Activated CD4-positive, alpha-beta T cell treated with anti-CD3 and anti-CD28 coated beads, Interleukin-2, amount 10 ng/mL, durations not matched to agents 7 days and 5 days (primary cell): ENCODE measurements around the gene ZNF710. TPM values are rescaled to one million over a fixed set of nuclear protein-coding genes. Genes with fewer than 3 reads are reported as not detected.
A peak's percentile ranks its signal among the peaks of the same experiment; 100 is the strongest.
"Not testable (repeated sequence)": the region's sequence is repeated elsewhere in the genome, so short reads cannot be mapped to it uniquely, and the experiment has no call there.

Experiments used
- CTCF ChIA-PET: fragments of 350-600 bp; sonication (Branson Sonifier 250); formaldehyde crosslinking; loops from one replicate; lab custom pipeline; 2021; ENCODE audit warnings: antibody characterized with exemption; lab: Charles Lee
- POLR2A ChIA-PET: fragments of 350-600 bp; sonication (Branson Sonifier 250); formaldehyde crosslinking; loops from one replicate; lab custom pipeline; 2021; ENCODE audit warnings: antibody characterized with exemption; lab: Charles Lee
- DNase-seq: peaks from one replicate; pipeline ENCODE4 v3.0.0-alpha.2; 2020
- H3K27ac Mint-ChIP-seq: one replicate; pipeline ENCODE4 v1.8.0; 2021; ENCODE audit warnings: mild to moderate bottlenecking, moderate library complexity, mixed read lengths
- H3K27me3 Mint-ChIP-seq: one replicate; pipeline ENCODE4 v1.8.0; 2021; ENCODE audit warnings: mixed read lengths
- H3K36me3 Mint-ChIP-seq: one replicate; pipeline ENCODE4 v1.8.0; 2021; ENCODE audit warnings: low read depth, mixed read lengths
- H3K4me1 Mint-ChIP-seq: one replicate; pipeline ENCODE4 v1.8.0; 2021; ENCODE audit warnings: mixed read lengths
- H3K4me3 Mint-ChIP-seq: one replicate; pipeline ENCODE4 v1.8.0; 2021; ENCODE audit warnings: mild to moderate bottlenecking, moderate library complexity, mixed read lengths
- H3K9me3 Mint-ChIP-seq: one replicate; pipeline ENCODE4 v1.8.0; 2021; ENCODE audit warnings: mixed read lengths
- total RNA-seq, 2 experiments: library from RNA; stranded (reverse); gene quantifications; one replicate each; pipeline ENCODE4 v1.2.3, GENCODE V29; 2021

The ZNF710 gene
- total RNA-seq, 2 experiments from 2014 or later: 24.4 to 26.6 TPM

DNA sequence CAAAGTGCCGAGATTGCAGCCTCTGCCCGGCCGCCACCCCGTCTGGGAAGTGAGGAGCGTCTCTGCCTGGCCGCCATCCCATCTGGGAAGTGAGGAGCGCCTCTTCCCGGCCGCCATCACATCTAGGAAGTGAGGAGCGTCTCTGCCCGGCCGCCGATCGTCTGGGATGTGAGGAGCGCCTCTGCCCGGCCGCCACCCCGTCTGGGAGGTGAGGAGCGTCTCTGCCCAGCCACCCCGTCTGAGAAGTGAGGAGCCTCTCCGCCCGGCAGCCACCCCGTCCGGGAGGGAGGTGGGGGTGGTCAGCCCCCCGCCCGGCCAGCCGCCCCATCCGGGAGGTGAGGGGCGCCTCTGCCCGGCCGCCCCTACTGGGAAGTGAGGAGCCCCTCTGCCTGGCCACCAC is 23.3 kb upstream of the ZNF710 start:
- CTCF ChIA-PET: interaction anchor here (0.7 kb wide), 1 partner anchor 79 kb away, joined by 3 read pairs; no protein-coding TSS in a partner anchor
- H3K36me3 Mint-ChIP-seq, H3K9me3 Mint-ChIP-seq, POLR2A ChIA-PET, H3K27ac Mint-ChIP-seq, H3K4me3 Mint-ChIP-seq, H3K4me1 Mint-ChIP-seq, DNase-seq, H3K27me3 Mint-ChIP-seq: not testable (repeated sequence)

DNA sequence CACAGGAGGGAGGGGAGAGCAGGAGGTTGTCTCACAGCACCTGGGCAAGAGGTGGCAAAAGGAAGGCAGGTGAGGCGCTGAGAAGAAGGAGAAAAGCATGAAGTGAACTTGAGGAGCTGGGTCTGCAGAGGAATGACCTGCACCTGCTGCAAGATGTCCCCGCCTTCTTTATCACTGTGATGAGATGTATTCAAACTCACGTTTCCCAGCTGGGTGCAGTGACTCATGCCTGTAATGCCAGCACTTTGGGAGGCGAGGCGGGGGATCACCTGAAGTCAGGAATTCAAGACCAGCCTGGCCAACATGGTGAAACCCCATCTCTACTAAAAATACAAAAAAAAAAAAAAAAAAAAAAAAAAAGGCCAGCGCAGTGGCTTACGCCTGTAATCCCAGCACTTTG is 22.2 kb upstream of the ZNF710 start:
- no peak overlapping the region for H3K27ac Mint-ChIP-seq
- CTCF ChIA-PET: interaction anchor here (0.6 kb wide), 2 partner anchors 352 to 1024 kb away, joined by 3 read pairs; no protein-coding TSS in a partner anchor
- POLR2A ChIA-PET: no interaction called here

DNA sequence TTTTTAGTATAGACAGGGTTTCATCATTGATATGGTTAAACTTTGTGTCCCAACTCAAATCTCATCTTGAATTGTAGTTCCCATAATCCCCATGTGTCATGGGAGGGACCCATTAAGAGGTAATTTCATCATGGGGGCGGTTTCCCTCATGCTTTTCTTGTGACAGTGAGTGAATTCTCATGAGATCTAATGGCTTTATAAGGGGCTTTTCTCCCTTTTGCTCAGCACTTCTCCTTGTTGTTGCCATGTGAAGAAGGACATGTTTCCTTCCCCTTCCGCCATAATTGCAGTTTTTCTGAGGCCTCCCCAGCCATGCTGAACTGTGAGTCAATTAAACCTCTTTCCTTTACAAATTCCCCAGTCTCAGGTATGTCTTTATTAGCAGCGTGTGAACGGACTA is 20.2 kb upstream of the ZNF710 start:
- no peak overlapping the region for H3K27ac Mint-ChIP-seq
- no peak overlapping the region for H3K4me3 Mint-ChIP-seq
- peaks cover 9% of the 10 kb centered on the region for H3K9me3 Mint-ChIP-seq
- H3K4me1 Mint-ChIP-seq: peaks cover 6% of the 10 kb centered on the region
- ChIA-PET POLR2A (no interaction called here), CTCF (interaction anchor here (1.2 kb wide), 1 partner anchor 160 kb away, joined by 3 read pairs; no protein-coding TSS in a partner anchor)
- no peaks in the 10 kb centered on the region for H3K36me3 Mint-ChIP-seq
- peaks cover 16% of the 10 kb centered on the region for H3K27me3 Mint-ChIP-seq
- no peak for DNase-seq

More for the DNA sequence above, 22.2 kb upstream of the ZNF710 start:
- Mint-ChIP-seq H3K9me3 (peaks cover 3% of the 10 kb centered on the region), H3K4me1 (peaks cover 7% of the 10 kb centered on the region), H3K36me3 (no peaks in the 10 kb centered on the region), H3K4me3 (no peak overlapping the region), H3K27me3 (peaks cover 14% of the 10 kb centered on the region)
- no peak for DNase-seq

DNA sequence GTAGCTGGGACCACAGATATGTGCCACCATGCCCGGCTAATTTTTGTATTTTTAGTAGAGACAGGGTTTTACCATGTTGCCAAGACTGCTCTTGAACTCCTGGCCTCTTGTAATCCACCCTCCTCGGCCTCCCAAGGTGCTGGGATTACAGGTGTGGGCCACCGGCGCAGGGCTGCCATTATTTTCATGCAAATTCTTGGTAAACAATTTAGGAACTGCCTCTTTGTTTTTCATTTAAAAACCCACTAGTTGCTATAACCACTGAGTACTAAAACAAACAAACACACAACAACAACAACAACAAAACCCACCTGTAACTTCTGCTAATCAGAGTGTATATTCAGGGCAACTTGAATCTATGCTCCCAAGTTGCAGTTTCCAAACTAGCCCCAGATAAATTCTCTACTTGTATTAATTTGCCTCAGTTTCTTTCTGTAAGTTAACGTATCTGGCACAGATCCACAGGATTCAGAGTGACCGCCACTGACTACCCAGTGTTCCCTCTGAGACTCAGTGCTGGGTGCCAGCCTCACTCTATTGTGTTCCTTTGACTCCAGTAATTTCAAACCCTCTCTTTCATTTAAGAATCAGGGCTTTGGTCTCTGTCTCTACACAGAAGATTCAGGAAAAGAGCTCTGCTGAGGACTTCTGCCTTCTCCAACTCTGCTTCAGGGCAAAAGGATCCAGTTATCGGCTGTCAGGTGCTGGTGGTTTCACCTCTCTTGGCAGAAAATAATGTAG is 18.6 kb upstream of the ZNF710 start:
- ChIA-PET POLR2A (no interaction called here), CTCF (interaction anchor here (1.0 to 1.3 kb wide), 2 partner anchors 11 to 20 kb away, joined by 3 read pairs; no protein-coding TSS in a partner anchor)
- Mint-ChIP-seq H3K4me1 (no peaks in the 10 kb centered on the region), H3K27ac (no peak overlapping the region), H3K4me3 (no peak overlapping the region), H3K36me3 (no peaks in the 10 kb centered on the region), H3K9me3 (peaks cover 6% of the 10 kb centered on the region), H3K27me3 (peaks cover 16% of the 10 kb centered on the region)
- no peak for DNase-seq

DNA sequence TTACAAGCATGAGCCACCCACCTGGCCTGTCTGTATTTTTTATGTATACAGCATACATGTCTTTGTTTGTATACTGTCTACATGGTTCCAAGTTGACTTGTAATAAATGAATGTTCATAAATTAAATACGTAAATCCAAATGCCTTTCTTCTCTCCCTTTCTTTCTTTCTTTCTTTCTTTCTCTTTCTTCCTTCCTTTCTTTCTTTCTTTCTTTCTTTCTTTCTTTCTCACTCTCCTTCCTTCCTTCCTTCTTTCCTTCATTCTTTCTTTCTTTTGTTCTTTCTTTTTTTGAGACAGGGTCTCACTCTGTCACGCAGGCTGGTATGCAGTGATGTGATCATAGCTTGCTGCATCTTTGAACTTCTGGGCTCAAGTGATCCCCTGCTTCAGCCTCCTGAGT is 17.1 kb upstream of the ZNF710 start:
- ChIA-PET CTCF (interaction anchor here (0.7 to 1.7 kb wide), 5 partner anchors 9 to 953 kb away, joined by 3 to 5 read pairs (median 3); no protein-coding TSS in a partner anchor), POLR2A (no interaction called here)
- no peak overlapping the region for H3K4me3 Mint-ChIP-seq
- peaks cover 15% of the 10 kb centered on the region for H3K27me3 Mint-ChIP-seq
- H3K4me1 Mint-ChIP-seq: no peaks in the 10 kb centered on the region
- no peak for DNase-seq
- no peaks in the 10 kb centered on the region for H3K36me3 Mint-ChIP-seq
- peaks cover 6% of the 10 kb centered on the region for H3K9me3 Mint-ChIP-seq
- no peak overlapping the region for H3K27ac Mint-ChIP-seq

DNA sequence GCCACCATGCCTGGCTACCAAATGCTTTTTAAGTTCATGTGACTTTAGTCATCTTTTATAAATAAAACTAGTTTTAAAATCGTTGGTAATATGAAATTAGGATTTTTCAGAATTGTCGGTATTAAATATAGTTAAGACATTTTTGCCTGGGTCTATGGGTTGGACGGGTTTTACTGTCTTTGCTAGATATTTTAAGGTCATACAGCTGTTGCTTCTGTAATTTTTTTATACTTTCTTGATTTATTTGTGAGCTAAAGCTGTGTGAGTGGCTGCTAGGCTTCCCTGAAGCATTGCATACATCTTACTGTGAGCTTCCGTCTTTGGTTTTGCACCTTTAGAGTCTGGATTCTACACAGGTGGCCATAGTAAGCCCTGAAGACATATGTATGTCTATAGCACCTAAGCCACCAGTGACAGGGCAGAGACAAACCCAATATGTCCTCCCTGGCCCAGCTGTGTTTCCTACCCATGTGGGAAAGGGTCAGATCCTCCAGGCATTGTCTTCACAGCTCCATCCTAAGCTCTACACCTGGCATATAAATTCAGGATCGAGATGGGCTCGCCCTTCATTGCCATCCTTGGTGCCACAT is 16.6 kb upstream of the ZNF710 start:
- ChIA-PET CTCF (interaction anchor here (0.8 to 1.7 kb wide), 4 partner anchors 9 to 124 kb away, joined by 3 to 5 read pairs (median 3); no protein-coding TSS in a partner anchor), POLR2A (no interaction called here)
- no peak overlapping the region for H3K27ac Mint-ChIP-seq
- H3K9me3 Mint-ChIP-seq: peaks cover 6% of the 10 kb centered on the region
- no peak overlapping the region for H3K4me3 Mint-ChIP-seq
- H3K4me1 Mint-ChIP-seq: no peaks in the 10 kb centered on the region
- H3K27me3 Mint-ChIP-seq: peaks cover 15% of the 10 kb centered on the region
- no peaks in the 10 kb centered on the region for H3K36me3 Mint-ChIP-seq
- no peak for DNase-seq

DNA sequence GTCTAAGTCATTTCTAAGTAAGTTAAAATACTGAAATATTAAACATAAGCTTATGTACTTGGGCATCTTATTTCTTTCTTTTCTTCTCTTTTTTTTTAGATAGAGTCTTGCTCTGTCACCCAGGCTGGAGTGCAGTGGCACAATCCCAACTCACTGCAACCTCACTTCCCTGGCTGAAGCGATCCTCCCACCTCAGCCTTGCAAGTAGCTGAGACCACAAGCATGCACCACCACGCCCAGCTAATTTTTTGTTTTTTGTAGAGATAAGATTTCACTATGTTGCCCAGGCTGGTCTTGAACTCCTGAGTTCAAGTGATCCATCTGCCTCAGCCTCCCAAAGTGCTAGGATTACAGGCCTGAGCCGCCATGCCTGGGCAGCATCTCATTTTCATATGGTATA is 16.0 kb upstream of the ZNF710 start:
- Mint-ChIP-seq H3K27me3 (peaks cover 15% of the 10 kb centered on the region), H3K4me3 (no peak overlapping the region), H3K27ac (no peak overlapping the region), H3K4me1 (no peaks in the 10 kb centered on the region), H3K36me3 (no peaks in the 10 kb centered on the region), H3K9me3 (peaks cover 6% of the 10 kb centered on the region)
- no peak for DNase-seq
- ChIA-PET CTCF (interaction anchor here (1.4 kb wide), 1 partner anchor 10 kb away, joined by 3 read pairs; no protein-coding TSS in a partner anchor), POLR2A (no interaction called here)

DNA sequence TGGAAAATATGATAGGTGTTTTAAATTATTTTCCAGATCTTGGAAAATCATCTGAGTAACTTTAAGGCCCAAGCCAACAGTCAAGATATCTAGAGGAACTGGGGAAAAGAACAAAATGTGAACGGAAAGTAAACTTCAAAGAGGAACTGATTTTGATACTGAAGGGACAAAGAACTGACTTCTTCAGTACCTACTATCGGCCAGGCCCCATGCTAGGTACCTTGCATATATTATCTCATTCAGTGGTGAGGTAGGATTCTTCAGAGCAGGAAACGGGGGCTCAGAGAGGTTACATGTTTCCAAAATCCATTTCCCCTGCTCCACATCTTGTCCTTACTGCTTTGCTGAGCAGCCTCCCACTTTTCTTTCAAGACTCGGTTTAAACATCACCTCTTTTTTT is 9.8 kb upstream of the ZNF710 start:
- H3K4me1 Mint-ChIP-seq: peaks cover 2% of the 10 kb centered on the region

DNA sequence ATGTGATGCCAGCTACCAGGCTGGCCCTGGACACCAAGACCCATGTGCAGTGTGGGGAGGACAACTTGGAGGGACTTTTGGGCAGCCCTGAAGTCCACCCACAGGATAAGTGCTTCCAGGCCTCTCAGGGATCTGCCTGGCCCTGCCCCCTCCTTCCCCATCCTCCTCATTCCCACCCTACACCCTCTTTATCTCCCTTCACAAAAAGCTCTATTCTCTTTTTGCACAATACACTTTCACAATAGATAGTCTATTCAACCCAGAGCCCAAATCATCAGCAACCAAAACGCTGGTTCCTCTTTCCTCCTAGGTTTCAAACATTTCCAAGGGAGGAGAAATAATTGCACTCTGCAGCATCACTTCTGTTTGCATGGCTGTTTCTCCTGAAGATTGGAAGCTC is 7.8 kb upstream of the ZNF710 start:
- peaks cover 8% of the 10 kb centered on the region for H3K27me3 Mint-ChIP-seq
- POLR2A ChIA-PET: no interaction called here
- CTCF ChIA-PET: no interaction called here
- H3K27ac Mint-ChIP-seq: no peak overlapping the region
- H3K4me1 Mint-ChIP-seq: peaks cover 2% of the 10 kb centered on the region
- no peak for DNase-seq
- H3K4me3 Mint-ChIP-seq: no peak overlapping the region
- H3K36me3 Mint-ChIP-seq: no peaks in the 10 kb centered on the region
- H3K9me3 Mint-ChIP-seq: no peaks in the 10 kb centered on the region

More for the DNA sequence above, 9.8 kb upstream of the ZNF710 start:
- Mint-ChIP-seq H3K27ac (no peak overlapping the region), H3K36me3 (no peaks in the 10 kb centered on the region), H3K4me3 (no peak overlapping the region), H3K27me3 (peaks cover 5% of the 10 kb centered on the region), H3K9me3 (no peaks in the 10 kb centered on the region)
- DNase-seq: no peak
- ChIA-PET CTCF (interaction anchor here (1.5 kb wide), 1 partner anchor 13 kb away, joined by 3 read pairs; no protein-coding TSS in a partner anchor), POLR2A (no interaction called here)

DNA sequence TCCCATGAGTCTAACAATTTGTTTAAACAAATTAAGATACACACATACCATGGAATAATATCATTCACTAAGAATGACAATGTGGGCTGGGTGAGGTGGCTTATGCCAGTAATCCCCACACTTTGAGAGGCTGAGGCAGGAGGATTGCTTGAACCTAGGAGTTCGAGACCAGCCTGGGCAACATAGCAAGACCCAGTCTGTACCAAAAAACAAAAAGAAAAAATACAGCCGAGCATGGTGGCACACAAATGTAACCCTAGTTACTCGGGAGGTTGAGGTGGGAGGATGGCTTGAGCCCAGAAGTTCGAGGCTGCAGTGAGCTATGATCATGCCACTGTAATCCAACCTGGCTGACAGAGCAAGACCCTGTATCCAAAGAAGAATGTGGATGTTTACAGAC is 4.0 kb upstream of the ZNF710 start:
- Mint-ChIP-seq H3K4me1 (peaks cover 18% of the 10 kb centered on the region), H3K36me3 (peaks cover 5% of the 10 kb centered on the region), H3K4me3 (no peak overlapping the region), H3K27ac (no peak overlapping the region), H3K9me3 (no peaks in the 10 kb centered on the region), H3K27me3 (peaks cover 8% of the 10 kb centered on the region)
- ChIA-PET CTCF (interaction anchor here (1.2 kb wide), 1 partner anchor 248 kb away, joined by 3 read pairs; no protein-coding TSS in a partner anchor), POLR2A (no interaction called here)
- no peak for DNase-seq

DNA sequence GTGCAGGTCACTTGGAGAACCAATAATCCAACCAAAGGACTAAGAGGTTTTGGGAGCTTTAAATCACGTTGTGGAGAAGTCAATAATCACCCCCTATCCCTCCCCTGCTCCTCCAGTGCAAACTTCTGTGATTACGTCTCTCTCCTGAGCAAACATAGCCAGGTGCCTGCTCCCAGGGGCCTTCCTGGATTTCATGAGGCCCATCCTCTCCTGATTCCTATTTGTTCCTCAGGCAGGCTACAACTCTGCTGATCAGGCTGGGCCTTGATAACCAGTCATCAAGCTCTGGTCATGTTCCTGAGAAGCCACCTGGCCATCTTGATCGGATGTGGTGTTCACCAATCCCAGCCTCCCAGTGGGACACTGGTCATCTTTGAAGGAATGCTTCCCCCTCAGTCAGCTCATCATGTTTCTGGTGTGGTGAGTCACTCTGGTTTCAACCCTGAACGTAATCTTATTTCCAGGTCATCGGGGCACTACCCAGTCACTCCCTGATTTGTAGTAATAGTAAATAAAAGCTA is 2.9 kb upstream of the ZNF710 start:
- peaks cover 7% of the 10 kb centered on the region for H3K36me3 Mint-ChIP-seq
- H3K4me3 Mint-ChIP-seq: no peak overlapping the region
- no peak overlapping the region for H3K27ac Mint-ChIP-seq
- no peaks in the 10 kb centered on the region for H3K9me3 Mint-ChIP-seq
- DNase-seq: no peak
- peaks cover 8% of the 10 kb centered on the region for H3K27me3 Mint-ChIP-seq
- CTCF ChIA-PET: interaction anchor here (0.6 to 1.7 kb wide), 6 partner anchors 17 to 526 kb away, joined by 3 to 4 read pairs (median 3); no protein-coding TSS in a partner anchor
- peaks cover 25% of the 10 kb centered on the region for H3K4me1 Mint-ChIP-seq
- POLR2A ChIA-PET: no interaction called here

DNA sequence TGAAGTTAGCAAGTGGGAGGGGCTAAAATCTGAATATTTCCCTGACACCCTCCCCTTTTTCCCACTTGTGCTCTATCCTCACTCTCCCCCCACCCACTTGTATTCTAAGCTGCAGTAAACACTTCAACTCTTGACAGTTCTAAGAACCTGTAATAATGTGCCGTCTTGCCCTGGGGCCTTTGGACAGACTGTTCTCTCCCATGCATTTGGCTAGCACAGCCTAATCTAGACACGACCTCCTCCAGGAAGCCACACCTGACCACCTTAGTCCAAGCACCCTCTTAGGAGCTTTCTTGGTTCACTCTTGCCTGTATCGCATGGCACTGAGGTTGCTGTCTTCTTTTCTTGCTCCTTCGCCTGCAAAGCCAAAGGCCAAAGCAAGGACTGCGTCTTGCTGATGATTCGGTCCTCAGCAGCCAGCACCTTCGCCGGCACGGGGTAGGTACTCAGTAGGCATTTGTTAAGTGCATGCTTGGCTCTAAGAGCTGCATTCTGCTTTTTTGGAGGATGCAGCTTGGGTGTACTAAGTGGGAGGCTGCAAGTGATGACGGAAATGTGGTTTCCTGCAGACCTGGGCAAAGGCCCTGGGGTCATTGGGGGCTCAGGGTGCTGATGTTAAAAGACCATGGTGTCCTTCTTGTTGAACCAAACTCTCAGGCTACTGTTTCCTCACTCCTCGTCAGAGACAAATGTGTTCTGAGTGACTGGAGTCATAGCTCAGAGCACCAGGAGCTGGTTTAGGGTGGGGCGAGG is 2.0 kb upstream of the ZNF710 start:
- Mint-ChIP-seq H3K4me3 (no peak overlapping the region), H3K4me1 (peaks cover 32% of the 10 kb centered on the region), H3K36me3 (peaks cover 7% of the 10 kb centered on the region), H3K27me3 (peaks cover 7% of the 10 kb centered on the region), H3K27ac (peak overlapping the region; percentile 31), H3K9me3 (no peaks in the 10 kb centered on the region)
- ChIA-PET POLR2A (interaction anchor here (0.6 kb wide), 1 partner anchor 272 kb away, joined by 3 read pairs; no protein-coding TSS in a partner anchor), CTCF (interaction anchor here (0.6 to 1.7 kb wide), 5 partner anchors 23 to 525 kb away, joined by 3 to 4 read pairs (median 3); no protein-coding TSS in a partner anchor)
- DNase-seq: peak; percentile 24
